GM18870 (cell line): ENCODE results near the gene ERC1.

ENCODE experiments used
- ATAC-seq: cut with Tn5 transposase; IDR thresholded peaks from one replicate; pipeline ENCODE4 v1.9.1; 2021; ENCODE audit warnings: moderate library complexity; ENCODE audit not compliant: unreplicated experiment

The ERC1 gene

DNA sequence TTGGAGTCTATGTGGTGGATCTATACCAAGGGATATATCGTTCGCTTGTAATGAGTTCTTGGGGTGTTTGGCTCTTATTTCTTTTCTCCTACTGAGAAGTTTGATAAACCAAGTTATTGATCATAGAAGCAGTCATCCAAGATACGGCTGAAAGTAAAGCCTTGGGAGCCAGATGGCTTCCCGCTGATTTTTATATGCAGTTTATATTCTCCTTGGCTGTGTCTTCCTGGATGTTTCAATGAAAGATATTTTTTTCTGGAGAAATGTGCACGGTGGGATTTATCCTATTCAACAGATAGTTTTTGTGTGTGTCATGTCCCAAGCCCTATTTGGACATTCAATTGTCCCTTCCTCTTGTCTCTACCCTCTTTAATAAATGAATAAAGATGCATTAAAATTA, 289.0 kb downstream of the ERC1 start:
- no peak for ATAC-seq

DNA sequence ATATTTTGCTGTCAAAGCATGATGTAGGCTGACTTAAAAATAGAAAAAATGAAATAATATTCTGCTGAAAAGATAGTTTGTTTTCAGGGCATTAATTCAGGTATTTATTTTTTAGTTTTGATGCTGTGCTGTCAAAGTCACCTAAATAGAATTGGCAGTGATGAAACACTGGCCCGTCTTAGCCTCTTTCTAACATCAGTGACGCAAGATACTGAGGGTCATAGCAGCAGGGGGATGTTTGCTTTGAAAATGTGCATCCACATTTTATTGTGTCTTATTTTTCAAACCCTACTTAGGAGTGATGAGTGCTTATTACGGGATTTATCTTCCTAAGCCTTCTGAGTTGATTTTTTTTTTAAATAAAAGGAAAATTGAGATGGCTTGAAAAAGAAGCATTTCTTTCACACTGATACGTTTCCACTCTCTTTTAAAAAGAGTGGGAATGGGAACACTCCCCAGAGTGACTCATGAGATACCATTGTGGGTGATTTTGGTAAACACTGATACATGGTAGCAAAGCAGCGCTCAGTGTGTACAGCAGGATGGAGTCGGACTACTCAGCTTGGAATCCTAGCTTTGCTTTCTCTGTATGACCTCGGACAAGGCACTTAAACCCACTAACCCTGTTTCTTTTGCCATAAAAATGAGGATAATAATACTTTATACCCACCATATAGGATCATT, 290.8 kb downstream of the ERC1 start:
- no peak for ATAC-seq

DNA sequence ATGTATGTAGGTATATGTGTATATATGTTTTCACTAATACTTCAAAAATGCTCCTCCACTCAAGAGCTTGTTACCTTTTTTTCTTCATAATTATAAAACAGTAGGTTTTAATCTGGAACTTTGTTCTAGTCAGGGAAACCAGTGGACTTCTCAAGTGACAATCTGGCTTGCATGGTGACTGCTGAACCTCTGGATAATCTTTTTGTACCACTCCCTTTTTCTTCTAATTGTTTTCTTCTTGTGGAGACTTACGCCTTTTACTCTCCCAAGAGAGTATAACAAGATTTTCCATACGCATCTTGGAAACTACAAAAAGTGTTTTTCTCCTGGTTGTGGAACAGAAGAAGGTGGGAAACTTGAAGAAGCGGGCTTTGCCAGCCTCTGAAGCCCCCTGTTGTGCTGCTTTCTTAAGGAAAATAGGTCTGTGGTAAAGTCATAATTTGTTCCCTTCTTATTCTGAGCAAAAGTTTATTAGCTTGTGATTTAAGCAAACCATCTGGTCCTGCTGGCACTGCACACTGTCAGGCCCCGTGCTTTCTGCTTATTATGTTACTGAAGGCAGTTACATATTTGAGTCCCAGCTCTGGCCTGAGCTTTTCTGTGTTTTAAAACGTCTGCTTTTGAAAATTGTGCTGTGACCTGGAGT, 291.8 kb downstream of the ERC1 start:
- ATAC-seq: no peak

DNA sequence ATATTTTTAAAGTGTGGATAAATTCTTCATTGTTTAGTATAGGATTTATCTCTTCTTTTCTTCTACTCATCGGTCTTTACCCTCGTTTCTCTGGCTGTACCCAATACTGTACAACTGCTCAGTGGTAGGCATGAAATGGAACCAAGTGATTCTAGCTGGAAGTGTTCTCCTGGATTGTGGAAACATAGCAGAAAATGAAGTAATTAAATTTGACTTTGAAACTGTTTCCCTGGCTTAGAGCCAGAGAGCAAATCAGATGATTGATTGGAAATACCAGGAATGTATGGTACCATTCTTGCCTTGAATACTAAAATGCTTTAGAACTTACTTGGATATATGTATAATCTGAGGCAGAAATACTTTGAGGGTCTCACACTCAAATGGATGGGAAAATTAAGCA, 292.3 kb downstream of the ERC1 start:
- ATAC-seq: no peak

DNA sequence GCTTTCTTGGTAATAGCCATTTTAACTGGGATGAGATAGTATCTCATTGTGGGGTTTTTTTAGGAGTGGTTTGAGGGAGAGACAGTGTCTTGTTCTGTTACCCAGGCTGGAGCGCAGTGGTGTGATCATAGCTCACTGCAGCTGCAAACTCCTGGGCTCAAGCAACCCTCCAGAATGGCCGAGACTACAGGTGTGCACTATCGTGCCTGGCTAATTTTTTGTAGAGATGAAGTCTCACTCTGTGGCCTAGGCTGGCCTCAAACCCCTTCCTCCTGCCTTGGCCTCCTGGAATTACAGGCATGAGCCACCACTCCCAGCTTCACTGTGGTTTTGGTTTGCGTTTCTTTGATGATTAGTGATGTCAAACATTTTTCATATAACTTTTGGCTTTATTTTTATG, 293.6 kb downstream of the ERC1 start:
- no peak for ATAC-seq

DNA sequence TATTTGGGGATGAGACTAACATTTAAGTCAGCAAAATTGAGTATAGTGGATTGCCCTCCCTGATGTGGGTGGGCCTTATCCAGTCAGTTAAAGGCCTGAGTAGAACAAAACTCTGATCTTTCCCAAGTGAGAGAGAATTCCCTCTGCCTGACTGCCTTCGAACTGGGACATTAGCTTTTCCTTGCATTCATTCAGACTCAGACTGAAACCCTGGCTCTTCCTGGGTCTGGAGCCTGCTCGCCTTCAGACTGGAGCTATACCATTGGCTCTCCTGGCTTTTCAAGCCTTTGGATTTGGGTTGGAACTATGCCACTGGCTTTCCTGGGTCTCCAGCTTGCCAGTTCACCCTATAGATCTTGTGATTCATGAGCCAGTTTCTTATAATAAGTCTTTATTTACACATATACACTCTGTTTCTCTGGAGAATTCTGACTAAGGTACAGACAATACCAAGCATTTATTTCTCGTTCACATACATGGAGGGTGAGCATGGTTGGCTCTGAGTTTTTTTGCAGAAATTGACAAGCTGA, 296.5 kb downstream of the ERC1 start:
- no peak for ATAC-seq

DNA sequence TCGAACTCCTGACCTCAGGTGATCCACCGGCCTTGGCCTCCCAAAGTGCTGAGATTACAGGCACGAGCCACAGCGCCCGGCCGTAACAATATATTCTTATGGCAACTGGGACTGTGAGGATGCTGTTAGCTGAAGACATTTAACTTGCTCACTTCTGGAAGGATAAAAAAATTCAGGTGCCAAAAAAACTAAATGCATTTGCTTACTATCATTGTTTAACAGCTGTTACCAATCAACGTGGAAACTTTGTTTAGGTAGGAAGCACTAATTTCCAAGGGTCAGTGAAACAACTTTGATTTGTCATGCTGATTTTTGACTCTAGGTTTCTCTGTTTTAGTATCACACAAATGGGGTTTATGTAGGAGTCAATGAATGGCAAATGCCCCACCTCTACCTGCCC, 297.3 kb downstream of the ERC1 start:
- no peak for ATAC-seq

DNA sequence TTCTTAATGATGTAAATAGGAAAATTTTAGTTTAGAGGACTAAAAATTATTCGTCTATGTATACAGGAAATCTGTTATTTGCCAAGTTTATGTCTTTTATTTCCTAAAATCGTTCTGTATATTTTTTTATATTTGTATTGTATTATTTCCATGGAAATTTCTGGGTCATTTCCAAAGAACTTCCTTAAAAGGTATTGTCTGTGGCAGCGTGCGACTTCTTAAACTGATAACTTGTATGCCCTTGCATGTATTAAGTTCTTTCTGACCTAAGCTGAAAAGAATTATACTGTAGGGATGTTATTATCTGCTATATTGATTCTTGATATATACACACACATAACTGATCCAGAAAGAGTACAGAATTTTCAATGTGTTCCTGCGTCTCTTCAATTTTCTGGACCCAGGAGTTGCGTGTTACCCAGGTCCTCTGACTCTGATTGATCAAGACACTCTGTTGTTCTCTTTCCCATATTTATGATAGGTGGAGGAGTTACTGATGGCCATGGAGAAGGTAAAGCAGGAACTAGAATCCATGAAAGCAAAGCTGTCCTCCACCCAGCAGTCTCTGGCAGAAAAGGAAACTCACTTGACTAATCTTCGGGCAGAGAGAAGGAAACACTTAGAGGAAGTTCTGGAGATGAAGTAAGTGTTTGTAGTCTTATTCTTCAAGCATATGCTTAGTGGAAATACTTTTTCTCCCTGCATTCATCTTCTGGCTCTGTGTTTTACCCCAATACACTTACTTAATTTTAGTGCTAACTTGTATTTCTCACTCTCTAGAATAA, 298.5 kb downstream of the ERC1 start:
- no peak for ATAC-seq

DNA sequence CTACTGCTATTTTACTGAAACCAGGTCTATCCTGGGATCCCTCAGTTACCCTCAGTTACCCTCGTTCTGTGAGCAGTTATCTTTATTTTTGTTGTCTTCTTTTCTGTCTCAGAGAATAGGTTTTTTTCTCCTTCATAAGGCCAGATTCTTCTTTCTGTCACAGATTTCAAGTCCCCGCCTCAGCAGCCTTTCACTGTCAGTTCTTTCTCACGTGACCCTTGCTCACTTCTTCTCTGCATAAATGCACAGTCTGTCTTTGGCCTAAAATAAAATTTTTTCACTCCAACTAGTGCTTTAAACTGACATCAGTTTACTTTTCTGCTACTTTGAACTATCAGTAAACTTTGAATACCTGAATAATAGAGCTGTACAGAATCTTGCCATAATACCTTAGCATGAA, 299.7 kb downstream of the ERC1 start:
- no peak for ATAC-seq

DNA sequence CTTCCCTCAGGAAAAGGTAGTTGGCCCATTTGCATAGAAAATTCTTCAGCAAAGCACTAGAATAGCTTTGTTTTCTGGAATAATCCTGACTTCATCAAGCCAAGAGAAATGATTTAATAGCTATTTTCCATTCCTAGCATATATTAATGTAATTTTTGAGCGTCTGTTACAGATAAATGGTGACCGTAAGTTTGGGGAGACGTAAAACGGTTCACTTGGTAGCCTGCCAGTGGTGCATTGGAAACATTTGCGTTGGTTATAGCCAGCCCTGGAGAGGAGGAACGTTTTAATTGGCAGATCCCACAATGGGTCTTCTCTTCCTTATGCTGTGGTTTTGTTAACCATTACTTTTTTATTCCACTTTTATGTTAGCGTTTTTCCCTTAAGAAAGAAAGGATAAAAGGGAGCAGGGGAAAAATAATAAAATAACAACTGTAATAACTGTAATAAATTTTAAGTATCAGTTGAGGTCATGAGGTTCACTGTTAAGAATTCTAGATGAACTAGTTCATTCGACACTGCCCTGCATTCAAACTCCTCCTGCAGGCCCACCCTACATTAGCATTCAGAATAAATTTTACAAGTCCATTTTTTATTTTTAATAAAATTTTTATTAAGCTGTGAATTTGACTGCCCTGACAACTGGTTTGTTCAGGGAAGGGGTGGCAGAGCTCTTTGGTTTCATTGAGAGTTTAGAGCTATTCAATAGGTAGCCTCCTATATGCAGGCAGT, 300.7 kb downstream of the ERC1 start:
- ATAC-seq: no peak

DNA sequence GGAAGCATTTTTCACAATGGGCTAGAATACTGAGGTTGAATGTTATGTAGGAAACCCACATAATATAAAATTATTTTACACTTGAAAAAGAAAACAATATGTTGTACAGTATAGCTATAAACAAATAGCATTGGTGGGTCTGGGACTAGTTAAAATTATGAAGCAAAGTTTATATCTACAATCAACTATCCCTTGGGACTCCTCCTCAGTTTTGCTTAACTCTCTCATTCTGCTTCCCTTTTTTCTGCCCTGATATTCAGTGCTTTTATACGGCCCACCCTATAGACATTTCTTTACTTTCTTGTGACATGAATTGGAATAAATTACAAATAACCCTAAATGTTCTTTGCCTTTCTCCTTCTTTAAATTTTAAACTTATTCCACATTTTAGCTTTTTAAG, 302.9 kb downstream of the ERC1 start:
- no peak for ATAC-seq

DNA sequence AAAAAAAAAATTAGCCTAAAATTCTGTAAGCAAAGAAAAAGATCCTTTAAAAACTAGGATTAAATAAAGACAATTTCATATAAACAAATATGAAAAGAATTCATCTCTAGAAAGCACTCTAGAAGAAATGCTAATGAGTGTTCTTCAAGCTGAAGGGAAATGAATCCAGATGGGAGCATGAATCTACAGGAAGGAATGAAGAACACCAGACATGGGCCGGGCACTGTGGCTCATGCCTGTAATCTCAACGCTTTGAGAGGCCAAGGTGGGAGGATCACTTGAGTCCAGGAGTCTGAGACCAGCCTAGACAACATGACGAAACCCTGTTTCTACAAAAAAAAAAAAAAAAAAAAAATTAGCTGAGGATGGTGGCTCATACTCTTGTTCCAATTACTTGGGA, 306.2 kb downstream of the ERC1 start:
- ATAC-seq: no peak

DNA sequence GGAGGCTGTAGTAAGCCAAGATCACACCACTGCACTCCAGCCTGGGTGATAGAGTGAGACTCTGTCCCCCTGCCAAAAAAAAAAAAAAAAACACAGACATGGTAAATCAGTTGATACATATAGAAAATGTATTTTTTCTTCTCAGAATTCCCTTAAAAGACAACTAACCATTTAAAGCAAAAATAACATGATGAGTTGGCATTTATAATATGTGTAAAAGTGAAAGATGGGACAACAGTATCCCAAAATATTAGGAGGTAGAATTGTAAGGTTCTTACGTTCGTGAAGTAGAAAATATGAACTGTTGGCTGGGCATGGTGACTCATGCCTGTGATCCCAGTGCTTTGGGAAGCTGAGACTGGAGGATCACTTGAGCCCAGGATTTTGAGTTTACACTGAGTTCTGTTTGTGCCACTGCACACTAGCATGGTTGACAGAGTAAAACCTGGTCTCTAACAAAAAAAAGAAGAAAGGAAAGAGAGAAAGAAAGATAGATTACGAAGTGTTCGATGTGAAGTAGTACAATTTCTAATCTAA, 306.7 kb downstream of the ERC1 start:
- ATAC-seq: no peak

DNA sequence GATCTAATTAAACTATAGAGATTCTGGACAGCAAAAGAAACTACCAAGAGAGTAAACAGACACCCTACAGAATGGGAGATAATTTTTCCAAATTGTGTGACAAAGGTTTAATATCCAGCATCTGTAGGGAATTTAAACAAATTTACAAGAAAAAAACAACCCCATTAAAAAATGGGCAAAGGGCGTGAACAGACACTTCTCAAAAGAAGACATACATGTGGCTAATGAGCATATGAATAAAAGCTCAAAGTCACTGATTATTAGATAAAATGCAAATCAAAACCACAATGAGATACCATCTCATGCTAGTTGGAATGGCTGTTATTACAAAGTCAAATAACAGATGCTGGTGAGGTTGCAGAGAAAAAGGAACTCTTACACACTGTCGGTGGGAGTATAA, 309.4 kb downstream of the ERC1 start:
- no peak for ATAC-seq

DNA sequence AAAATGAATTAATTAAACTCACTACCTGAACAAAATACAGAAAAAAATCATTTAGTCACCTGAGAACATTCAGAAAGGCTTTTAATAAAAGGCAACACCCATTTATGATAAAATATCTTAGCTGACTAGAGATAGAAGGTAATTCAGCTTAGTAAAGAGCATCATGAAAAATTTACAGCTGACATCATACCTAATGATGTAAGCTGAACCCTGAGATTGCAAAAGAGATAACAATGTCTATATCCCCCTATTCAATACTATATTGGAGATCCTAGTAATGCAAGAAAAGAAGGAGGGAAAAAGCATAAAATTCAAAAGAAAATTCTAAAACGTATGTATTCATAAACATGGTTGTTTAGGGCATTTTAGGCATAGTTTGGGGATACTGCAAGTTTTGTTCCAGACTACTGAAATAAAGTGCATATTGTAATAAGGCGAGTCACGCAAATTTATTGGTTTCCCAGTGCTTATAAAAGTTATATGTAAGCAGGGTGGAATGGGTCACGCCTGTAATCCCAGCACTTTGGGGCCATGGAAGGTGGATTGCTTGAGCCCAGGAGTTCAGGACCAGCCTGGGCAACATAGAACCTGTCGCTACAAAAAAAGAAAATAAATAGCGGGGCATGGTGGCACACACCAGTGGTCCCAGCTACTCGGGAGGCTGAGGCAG, 311.3 kb downstream of the ERC1 start:
- ATAC-seq: no peak

DNA sequence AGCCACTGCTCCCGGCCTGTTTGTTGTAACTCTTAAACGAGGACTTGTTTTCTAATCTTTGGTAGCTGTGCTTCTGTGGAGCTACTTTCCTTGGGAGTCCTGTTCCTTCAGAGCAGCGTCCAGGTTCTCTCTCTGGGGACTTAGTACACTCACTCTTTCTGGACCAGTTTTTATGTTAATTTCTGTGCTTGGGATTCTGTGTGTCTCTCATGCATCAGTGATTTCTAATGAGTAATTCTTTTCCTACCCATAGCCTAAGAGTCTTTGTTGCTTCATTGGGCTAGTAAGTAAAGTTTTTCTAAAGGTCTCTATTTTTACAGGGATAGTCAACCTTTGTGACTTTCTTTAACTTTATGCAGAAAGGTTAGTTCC, 314.0 kb downstream of the ERC1 start:
- ATAC-seq: no peak

DNA sequence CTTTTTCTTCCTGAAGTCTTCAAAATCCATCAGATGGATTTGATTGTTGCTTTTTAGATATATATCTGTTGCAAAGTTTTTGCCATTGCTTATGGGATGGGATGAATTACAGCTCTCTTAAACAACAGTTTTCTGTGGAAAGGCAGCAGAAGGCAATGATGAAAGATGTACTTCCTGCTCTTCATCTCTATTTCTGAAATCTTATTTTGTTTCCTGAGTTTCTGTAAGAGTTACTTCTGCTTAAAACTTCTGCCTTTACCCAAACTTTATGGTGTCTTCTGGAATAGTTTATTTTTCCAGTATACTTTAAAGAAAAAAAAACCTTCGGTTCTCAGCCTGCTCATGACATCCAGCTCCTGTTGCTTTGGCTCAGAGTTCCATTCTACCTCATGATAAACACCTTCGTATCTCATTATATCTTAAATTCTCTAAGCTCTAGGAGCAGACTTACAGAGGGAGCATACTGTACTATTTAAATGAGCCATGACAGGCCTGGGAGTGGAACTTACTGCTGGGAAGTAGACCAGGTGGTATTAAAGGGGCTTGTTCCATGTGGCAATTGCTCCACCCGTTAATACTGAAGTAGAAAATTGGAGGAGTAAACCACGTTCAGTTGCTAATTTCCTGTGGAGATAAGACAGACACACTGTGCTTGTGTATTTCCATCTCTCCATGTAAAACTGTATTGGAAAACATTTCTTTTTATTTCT, 314.9 kb downstream of the ERC1 start:
- no peak for ATAC-seq

DNA sequence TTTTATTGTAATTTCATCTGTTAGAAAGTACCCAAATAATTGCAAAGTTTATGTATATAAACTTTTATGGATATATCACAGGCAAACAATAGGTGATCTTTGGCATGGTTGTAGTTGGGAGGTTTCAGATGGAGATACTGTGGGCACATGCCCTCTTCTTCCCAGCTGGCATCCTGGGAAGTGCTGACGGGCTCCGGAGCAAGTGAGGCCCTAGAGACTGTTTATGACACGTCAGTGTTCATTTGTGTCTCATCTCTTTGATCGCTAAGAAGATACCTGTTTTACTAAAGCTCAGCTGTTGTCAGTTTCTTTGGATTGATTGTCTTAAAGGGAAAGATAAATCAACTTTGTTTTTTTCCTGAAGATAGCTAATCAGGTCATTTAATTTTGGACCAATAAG, 315.8 kb downstream of the ERC1 start:
- ATAC-seq: no peak

DNA sequence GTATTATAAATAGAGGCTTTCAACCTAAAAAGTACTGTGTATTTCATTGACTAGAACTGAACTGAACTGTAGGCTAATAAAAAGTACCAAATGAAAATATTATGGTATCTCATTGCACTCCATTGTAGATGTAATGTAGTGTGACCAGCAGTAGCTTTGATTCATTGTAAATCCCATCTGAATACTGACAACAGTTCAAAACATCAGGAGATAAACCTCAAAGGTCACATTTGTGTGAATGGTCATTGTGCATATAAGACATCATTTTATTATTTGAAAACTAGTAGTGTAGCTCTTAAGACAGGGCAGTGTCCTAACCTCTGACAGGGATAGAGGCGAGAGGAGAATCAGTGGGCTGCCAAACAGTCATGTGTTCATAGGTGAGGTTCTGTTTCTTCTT, 316.8 kb downstream of the ERC1 start:
- no peak for ATAC-seq

DNA sequence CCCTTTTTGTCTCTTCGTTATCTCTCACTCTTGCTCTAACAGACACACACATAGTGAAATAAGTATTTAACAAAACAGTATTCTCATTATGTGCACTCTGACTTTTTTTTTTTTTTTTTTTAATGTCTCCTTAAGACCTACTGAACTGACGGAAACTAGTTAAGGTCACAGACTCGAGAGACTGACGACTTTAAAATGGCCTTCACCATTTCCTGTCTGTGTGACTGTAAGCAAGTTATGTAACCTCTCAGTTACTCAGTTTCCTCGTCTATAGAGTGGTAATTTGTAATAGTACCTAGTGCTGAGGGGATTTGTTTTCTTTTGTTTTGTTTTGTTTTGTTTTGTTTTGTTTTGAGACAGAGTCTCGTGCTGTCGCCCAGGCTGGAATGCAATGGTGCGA, 318.6 kb downstream of the ERC1 start:
- no peak for ATAC-seq
